Endothelial cell of umbilical vein (primary cell): ENCODE data around the gene GOLT1A. TPM values are rescaled to one million over a fixed set of nuclear protein-coding genes. Genes with fewer than 3 reads are reported as not detected.

Source experiments
- BruUV-seq: library from RNA; stranded (reverse); fragments of 400-500 nt; replicated peaks from 2 replicates; lab custom pipeline; 2021; lab: Mats Ljungman, UMichigan
- CTCF ChIA-PET: fragments of 300-600, 350-600 bp; sonication (Branson Sonifier 250); formaldehyde crosslinking; loops from one replicate; lab custom pipeline; 2021; ENCODE audit warnings: antibody characterized with exemption, inconsistent platforms; lab: Charles Lee
- POLR2A ChIA-PET: fragments of 300-600, 350-600 bp; sonication (Branson Sonifier 250); formaldehyde crosslinking; loops from one replicate; lab custom pipeline; 2021; ENCODE audit warnings: antibody characterized with exemption, inconsistent platforms; lab: Charles Lee
- DNase-seq: peaks from one replicate; pipeline ENCODE4 v3.0.0-alpha.2; 2011; ENCODE audit warnings: low read depth, low spot score
- FAIRE-seq: peaks from 2 replicates; lab custom pipeline; 2011; peaks lifted over from hg19 to GRCh38; lab: Jason Lieb, UNC
- H2AFZ ChIP-seq: 2 replicates; pipeline ENCODE4 v1.6.0; 2012; ENCODE audit warnings: low read depth, low read length, control low read depth, inconsistent platforms
- H3K27ac ChIP-seq: 2 replicates; pipeline ENCODE4 v1.5.1; 2011; ENCODE audit warnings: low read depth, mild to moderate bottlenecking, control low read depth, low read length, moderate library complexity; ENCODE audit not compliant: insufficient read depth
- H3K27me3 ChIP-seq, 2 experiments: 2 replicates each; pipeline versions ENCODE4 v1.6.0 to v1.6.1; 2011; ENCODE audit warnings: low read length in 2 of 2, mixed read lengths in 1 of 2; ENCODE audit not compliant: control insufficient read depth in 2 of 2, insufficient read depth in 2 of 2
- H3K36me3 ChIP-seq, 2 experiments: 2 replicates in 1 of 2; 3 replicates in 1 of 2; pipeline ENCODE4 v1.5.1; 2011; ENCODE audit warnings: low read length in 2 of 2, mild to moderate bottlenecking in 1 of 2, moderate library complexity in 1 of 2; ENCODE audit not compliant: control insufficient read depth in 2 of 2, insufficient read depth in 2 of 2; ENCODE audit errors: extremely low read depth in 1 of 2
- H3K4me1 ChIP-seq: 3 replicates; pipeline ENCODE4 v1.5.1; 2011; ENCODE audit warnings: mild to moderate bottlenecking, low read length; ENCODE audit not compliant: control insufficient read depth, insufficient read depth; ENCODE audit errors: extremely low read depth
- H3K4me2 ChIP-seq: 2 replicates; pipeline ENCODE4 v1.6.1; 2011; ENCODE audit warnings: low read length, control low read depth, mixed read lengths; ENCODE audit not compliant: insufficient read depth
- H3K4me3 ChIP-seq, 3 experiments: fragments of 200-600 bp in 1 of 3; sonication (generic), shearing (Covaris generic) in 1 of 3; replicated peaks in 1 of 3; 2 replicates each; pipeline ENCODE4 v1.5.1; 2011 to 2016; ENCODE audit warnings: control low read depth in 3 of 3, low read length in 3 of 3, mild to moderate bottlenecking in 2 of 3, inconsistent platforms in 1 of 3, low read depth in 1 of 3, moderate library complexity in 1 of 3; ENCODE audit not compliant: insufficient read depth in 1 of 3
- H3K79me2 ChIP-seq: 2 replicates; pipeline ENCODE4 v1.6.0; 2012; ENCODE audit warnings: low read length, inconsistent platforms; ENCODE audit not compliant: control insufficient read depth, insufficient read depth
- H3K9ac ChIP-seq: replicated peaks from 2 replicates; pipeline ENCODE3; 2011; ENCODE audit warnings: low read length, control low read depth; ENCODE audit not compliant: insufficient read depth; ENCODE audit errors: extremely low read depth
- H3K9me1 ChIP-seq: replicated peaks from 3 replicates; pipeline ENCODE4 v1.6.0; 2011; ENCODE audit warnings: mild to moderate bottlenecking, low read length; ENCODE audit not compliant: control insufficient read depth, insufficient read depth; ENCODE audit errors: extremely low read depth
- H3K9me3 ChIP-seq: replicated peaks from 2 replicates; pipeline ENCODE4 v1.5.1; 2012; ENCODE audit warnings: low read length, inconsistent platforms; ENCODE audit not compliant: control insufficient read depth, insufficient read depth
- H4K20me1 ChIP-seq: replicated peaks from 2 replicates; pipeline ENCODE3; 2011; ENCODE audit warnings: mild to moderate bottlenecking, low read length; ENCODE audit not compliant: control insufficient read depth, insufficient read depth; ENCODE audit errors: extremely low read depth
- CTCF ChIP-seq, 2 donors: IDR thresholded peaks; 1 replicate in 1 of 2; 2 replicates in 1 of 2; pipeline ENCODE4 v1.5.1; 2011; ENCODE audit warnings: low read length in 2 of 2, mild to moderate bottlenecking in 2 of 2, moderate library complexity in 2 of 2, control low read depth in 1 of 2, inconsistent platforms in 1 of 2, low read depth in 1 of 2; ENCODE audit not compliant: insufficient read depth in 1 of 2; ENCODE audit errors: extremely low read depth in 1 of 2
- EZH2 ChIP-seq: IDR thresholded peaks from 2 replicates; pipeline ENCODE4 v1.6.1; 2012; ENCODE audit warnings: borderline replicate concordance, low read depth, mild to moderate bottlenecking, moderate library complexity, low read length, inconsistent platforms; ENCODE audit not compliant: severe bottlenecking
- JUN ChIP-seq: IDR thresholded peaks from 2 replicates; pipeline ENCODE4 v1.6.1; 2011; ENCODE audit warnings: borderline replicate concordance, low read depth; ENCODE audit not compliant: insufficient read length, insufficient read depth
- dilution Hi-C: fragments of 300-500 bp; cut with MboI; formaldehyde crosslinking; loops from one replicate; pipeline ENCODE4 v1.15.0; 2019; ENCODE audit warnings: low sequenced_read_pairs; ENCODE audit not compliant: extremely low pct_ligation_motif_present
- intact Hi-C: fragments of 100-400 bp; cut with micrococcal nuclease; formaldehyde crosslinking; loops from one replicate; pipeline ENCODE4 v1.10.0; 2022
- polyA plus RNA-seq, 4 experiments: library from polyadenylated mRNA; depleted of rRNA in 3 of 4; stranded (reverse) in 3 of 4; unstranded in 1 of 4; fragments of >200 nt; gene quantifications; 2 replicates each; pipeline versions ENCODE4 v1.2.1 to v1.2.3, GENCODE V29; 2011 to 2012; ENCODE audit warnings: missing spikeins in 1 of 4
- total RNA-seq: library from RNA; stranded (reverse); gene quantifications from 2 replicates; pipeline ENCODE4 v1.2.3, GENCODE V29; 2021

GOLT1A gene
- total and polyA plus RNA-seq, 2 donors (not counting 3 experiments of a cell fraction or from before 2014, with no cell fraction given): not detected

- intact Hi-C loops (loop anchor here (1.0 kb wide), 1 partner anchor 291 kb away; the partner anchor contains the start of gene SNRPE), dilution Hi-C loops (loop anchor here (25.0 kb wide), 1 partner anchor 185 kb away; no protein-coding TSS in a partner anchor)
- Histone ChIP-seq H3K9me3 (no peaks in the 10 kb centered on the region), H3K36me3 (no peaks in the 10 kb centered on the region), H4K20me1 (no peaks in the 10 kb centered on the region), H3K79me2 (no peaks in the 10 kb centered on the region), H3K4me3 (peak overlapping the region; percentile 20 to 78 (median 24)), H3K4me1 (peaks cover 5% of the 10 kb centered on the region), H2AFZ (peak overlapping the region; percentile 85), H3K9ac (peak overlapping the region; percentile 69), H3K9me1 (no peaks in the 10 kb centered on the region), H3K27ac (no peak overlapping the region), H3K4me2 (peak overlapping the region; percentile 39), H3K27me3 (no peaks in the 10 kb centered on the region)
- no TSS peak for BruUV-seq
- FAIRE-seq (no peak), DNase-seq (no peak)
- ChIA-PET POLR2A (interaction anchor here (0.7 to 0.8 kb wide), 2 partner anchors 14 to 100 kb away, joined by 3 read pairs; no protein-coding TSS in a partner anchor), CTCF (interaction anchor here (0.8 to 3.8 kb wide), 14 partner anchors 10 to 282 kb away, joined by 3 to 29 read pairs (median 5); partner anchors contain the start of genes GOLT1A and SOX13)
- TF ChIP-seq EZH2 (no peak), CTCF (IDR thresholded peaks at IDR 0.05; ENCODE audit: extremely low read depth in 1 of 2, insufficient read depth in 1 of 2, low read depth in 1 of 2, low read length in 2 of 2) (no peak), JUN (no peak)
Observed at GRCh38 chr1:204152310-204153044, 61.3 kb downstream of the GOLT1A start.
